GM23248 (cell line): ENCODE results near the gene MSANTD1.

Experiments used
- EZH2 ChIP-seq: fragments of 200-600 bp; sonication (generic); IDR thresholded peaks from 2 replicates; pipeline ENCODE4 v1.6.1; 2018; ENCODE audit warnings: antibody characterized with exemption, mild to moderate bottlenecking; ENCODE audit not compliant: insufficient read depth, poor library complexity, severe bottlenecking
- EZH2phosphoT487 ChIP-seq: fragments of 200-600 bp; sonication (generic); IDR thresholded peaks from 2 replicates; pipeline ENCODE4 v1.6.1; 2018; ENCODE audit warnings: antibody characterized with exemption, moderate library complexity, mild to moderate bottlenecking, low read depth; ENCODE audit not compliant: insufficient read depth

GRCh38 chr4:3291411-3291968, 42.5 kb downstream of the MSANTD1 start:
- TF ChIP-seq EZH2 (no peak), EZH2phosphoT487 (no peak)
